ENCODE data around the gene PHETA2.

The PHETA2 gene, protein sequence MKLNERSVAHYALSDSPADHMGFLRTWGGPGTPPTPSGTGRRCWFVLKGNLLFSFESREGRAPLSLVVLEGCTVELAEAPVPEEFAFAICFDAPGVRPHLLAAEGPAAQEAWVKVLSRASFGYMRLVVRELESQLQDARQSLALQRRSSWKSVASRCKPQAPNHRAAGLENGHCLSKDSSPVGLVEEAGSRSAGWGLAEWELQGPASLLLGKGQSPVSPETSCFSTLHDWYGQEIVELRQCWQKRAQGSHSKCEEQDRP

DNA sequence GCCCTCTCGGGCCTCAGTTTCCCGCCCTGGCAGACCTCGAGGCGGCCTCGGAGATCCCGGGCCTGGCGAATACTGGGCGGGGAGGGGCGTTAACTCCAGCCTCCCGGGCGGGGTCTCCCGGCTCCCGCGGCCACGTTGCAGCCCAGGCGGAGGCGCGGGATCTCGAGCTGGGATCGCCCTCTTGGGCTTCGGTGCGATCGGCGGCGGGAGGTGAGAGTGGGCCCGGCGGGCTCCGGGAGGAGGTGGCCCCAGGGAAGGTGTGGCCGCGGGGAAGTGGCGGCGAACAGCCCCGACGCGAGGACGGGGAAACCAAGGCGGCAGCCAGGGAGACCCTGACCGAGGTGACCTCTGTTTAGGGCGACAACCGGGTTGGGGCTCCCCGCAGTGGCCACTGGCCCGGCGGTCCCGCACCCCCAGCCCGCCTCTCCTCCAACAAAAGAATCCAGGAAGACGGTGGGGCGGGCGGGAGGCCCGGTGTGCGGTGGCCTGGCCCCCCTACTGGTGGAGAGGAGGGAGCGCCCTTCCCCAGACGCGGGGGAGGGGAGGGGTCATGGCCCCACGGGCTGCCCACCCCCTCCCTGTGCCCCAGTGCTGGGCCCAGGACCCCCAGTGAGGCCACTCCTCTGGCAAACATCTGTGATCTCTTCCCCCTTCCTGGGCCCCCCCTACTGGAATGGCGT is at the start of gene PHETA2:
PHETA2 (plus strand) TSS at position 117 of the 680 bp plus-strand sequence. CDS start 3,046 bp downstream, outside the sequence.
- no peaks in the 10 kb centered on the region for H3K36me3 Mint-ChIP-seq (ENCODE audit: low read depth)
- no peaks in the 10 kb centered on the region for H3K27me3 Mint-ChIP-seq
- peak within 1 kb of the TSS; percentile 64 for H3K4me3 Mint-ChIP-seq
- no peaks in the 10 kb centered on the region for H3K9me3 Mint-ChIP-seq
- H3K27ac Mint-ChIP-seq, result peak within 1 kb of the TSS; percentile 67
- H3K4me1 Mint-ChIP-seq (ENCODE audit: low read depth), result peaks cover 32% of the 10 kb centered on the region

DNA sequence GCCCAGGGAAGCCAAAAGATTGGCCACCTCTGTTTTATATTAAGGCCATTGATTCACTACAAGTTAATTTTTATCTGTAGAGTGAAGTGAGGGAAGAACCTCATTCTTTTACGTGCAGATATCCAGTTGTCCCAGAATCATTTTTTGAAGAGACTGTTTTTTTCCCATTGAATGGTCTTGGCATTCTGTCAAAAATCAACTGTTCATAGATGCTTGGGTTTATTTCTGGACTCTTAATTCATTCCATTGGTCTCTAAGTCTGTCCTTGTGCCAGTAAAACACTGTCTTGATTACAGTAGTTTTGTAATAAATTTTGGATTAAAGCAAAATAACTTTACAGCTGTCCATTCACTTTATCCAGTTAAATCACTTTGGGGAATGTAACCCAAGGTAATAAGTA is 48.6 kb upstream of the PHETA2 start:
- Mint-ChIP-seq H3K4me1 (ENCODE audit: low read depth) (peaks cover 21% of the 10 kb centered on the region), H3K4me3 (no peak overlapping the region), H3K27ac (no peak overlapping the region), H3K9me3 (no peaks in the 10 kb centered on the region), H3K27me3 (no peaks in the 10 kb centered on the region), H3K36me3 (ENCODE audit: low read depth) (no peaks in the 10 kb centered on the region)

DNA sequence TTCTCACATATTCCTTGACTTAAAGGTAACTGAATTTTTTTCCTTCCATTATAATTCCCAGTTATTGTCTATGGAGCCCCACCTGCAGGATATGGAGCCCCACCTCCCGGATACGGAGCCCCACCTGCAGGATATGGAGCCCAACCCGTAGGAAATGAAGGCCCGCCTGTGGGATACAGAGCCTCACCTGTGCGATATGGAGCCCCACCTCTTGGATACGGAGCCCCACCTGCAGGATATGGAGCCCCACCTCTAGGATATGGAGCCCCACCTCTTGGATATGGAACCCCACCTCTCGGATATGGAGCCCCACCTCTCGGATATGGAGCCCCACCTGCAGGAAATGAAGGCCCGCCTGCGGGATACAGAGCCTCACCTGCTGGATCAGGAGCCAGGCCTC is 47.3 kb upstream of the PHETA2 start:
- Mint-ChIP-seq H3K4me1 (ENCODE audit: low read depth) (peaks cover 34% of the 10 kb centered on the region), H3K36me3 (ENCODE audit: low read depth) (no peaks in the 10 kb centered on the region), H3K27me3 (no peaks in the 10 kb centered on the region), H3K9me3 (no peaks in the 10 kb centered on the region), H3K27ac (no peak overlapping the region), H3K4me3 (no peak overlapping the region)

DNA sequence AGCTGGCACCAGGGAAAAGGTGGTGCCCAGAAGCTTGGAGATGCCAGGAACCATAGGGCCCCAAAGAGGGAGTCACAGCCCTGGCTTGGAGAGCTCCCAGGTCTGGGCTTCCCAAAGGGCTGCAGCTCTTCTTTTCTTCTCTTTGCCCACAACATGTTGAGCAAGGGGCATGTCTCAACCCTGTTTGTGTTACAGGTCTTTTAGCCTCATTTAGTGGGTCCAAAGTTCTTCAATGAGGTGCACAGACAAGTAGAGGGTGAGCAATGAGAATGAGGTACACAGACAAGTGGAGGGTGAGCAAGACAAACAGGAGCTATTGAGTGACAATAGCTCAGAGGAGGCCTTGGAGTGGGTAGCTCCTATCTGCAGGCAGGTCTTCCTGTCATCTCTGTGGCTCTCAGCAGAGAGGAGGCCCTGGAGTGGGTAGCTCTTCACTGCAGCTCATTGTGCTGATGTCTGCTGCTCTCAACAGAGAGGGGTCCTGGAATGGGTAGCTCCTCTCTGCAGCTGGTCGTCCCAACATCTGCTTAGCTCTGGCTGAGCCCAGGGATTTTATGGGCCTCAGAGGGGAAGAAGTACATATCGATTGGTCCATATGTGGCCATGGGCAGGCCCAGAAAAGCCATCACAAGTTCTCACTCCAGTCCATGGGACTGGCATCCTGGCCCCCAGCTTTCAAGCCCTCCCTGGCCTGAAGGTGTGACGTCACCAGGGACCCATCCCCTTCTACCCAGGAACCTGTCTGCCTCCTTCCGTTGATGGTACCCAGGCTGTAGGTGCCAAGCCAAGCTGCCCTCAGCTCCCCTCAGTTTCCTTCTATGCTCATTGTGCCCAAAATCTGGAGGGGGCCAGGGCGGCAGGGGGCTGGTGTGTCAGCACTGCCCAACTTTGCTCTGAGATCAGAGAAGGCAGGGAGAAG is 40.5 kb upstream of the PHETA2 start:
- H3K4me1 Mint-ChIP-seq (ENCODE audit: low read depth), result peaks cover 17% of the 10 kb centered on the region
- H3K36me3 Mint-ChIP-seq (ENCODE audit: low read depth), result no peaks in the 10 kb centered on the region
- H3K9me3 Mint-ChIP-seq, result peaks cover 8% of the 10 kb centered on the region
- no peak overlapping the region for H3K27ac Mint-ChIP-seq
- H3K27me3 Mint-ChIP-seq, result no peaks in the 10 kb centered on the region
- H3K4me3 Mint-ChIP-seq, result no peak overlapping the region

DNA sequence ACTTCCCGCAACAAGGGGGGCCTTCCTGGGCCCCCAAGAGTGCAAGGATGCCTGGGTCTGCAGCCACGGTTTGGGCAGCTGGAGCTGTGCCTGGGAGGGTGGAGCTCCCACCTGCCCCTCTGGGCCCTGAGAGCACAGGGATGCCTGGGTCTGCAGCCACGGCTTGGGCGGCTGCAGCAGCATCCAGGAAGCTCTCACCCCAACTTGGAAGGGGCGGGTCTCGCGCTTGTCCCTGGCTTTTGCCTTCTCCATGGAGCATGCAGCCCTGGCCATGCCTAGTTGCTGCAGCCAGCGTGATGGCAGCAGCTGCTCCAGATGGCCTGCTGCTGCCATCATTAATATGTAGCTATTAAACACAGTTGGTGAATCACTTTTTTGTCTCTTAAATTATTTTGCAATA is 38.8 kb upstream of the PHETA2 start:
- Mint-ChIP-seq H3K4me1 (ENCODE audit: low read depth) (peaks cover 16% of the 10 kb centered on the region), H3K27me3 (no peaks in the 10 kb centered on the region), H3K4me3 (no peak overlapping the region)

DNA sequence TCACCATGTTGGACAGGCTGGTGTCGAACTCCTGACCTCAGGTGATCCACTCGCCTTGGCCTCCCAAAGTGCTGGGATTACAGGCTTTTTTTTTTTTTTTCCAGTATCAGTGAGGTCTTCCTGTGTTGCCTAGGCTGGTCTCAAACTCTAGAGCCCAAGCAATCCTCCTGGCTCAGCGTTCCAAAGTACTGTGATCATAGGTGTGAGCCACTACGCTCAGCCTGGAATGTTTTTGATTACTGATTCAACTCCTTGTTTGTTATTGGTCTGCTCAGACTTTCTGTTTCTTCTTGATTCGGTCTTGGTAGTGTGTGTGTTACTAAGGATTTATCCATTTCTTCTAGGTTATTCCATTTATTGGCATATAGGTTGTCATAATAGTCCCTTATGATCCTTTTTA is 34.8 kb upstream of the PHETA2 start:
- peaks cover 14% of the 10 kb centered on the region for H3K36me3 Mint-ChIP-seq (ENCODE audit: low read depth)
- no peaks in the 10 kb centered on the region for H3K4me1 Mint-ChIP-seq (ENCODE audit: low read depth)
- peaks cover 7% of the 10 kb centered on the region for H3K27me3 Mint-ChIP-seq
- peaks cover 12% of the 10 kb centered on the region for H3K9me3 Mint-ChIP-seq
- no peak overlapping the region for H3K4me3 Mint-ChIP-seq
- no peak overlapping the region for H3K27ac Mint-ChIP-seq

More for the DNA sequence above, 38.8 kb upstream of the PHETA2 start:
- H3K27ac Mint-ChIP-seq, result no peak overlapping the region
- peaks cover 8% of the 10 kb centered on the region for H3K9me3 Mint-ChIP-seq
- no peaks in the 10 kb centered on the region for H3K36me3 Mint-ChIP-seq (ENCODE audit: low read depth)

DNA sequence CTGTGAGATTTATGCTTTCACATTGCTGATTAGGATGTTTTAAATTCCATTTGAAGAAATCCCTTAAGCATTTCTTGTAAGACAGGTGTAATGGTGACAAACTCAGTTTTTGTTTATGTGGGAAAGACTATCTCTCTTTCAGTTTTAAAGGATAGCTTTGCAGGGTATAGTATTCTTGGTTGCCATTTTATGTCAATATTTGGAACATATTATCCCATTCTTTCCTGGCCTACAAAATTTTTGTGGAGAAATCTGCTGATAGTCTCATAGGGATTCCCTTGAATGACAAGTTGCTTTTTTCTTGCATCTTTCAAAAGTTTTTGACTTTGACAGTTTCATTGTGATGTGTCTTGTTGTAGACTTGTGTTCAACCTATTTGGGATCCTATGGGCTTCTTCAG is 32.3 kb upstream of the PHETA2 start:
- H3K9me3 Mint-ChIP-seq, result peaks cover 8% of the 10 kb centered on the region
- H3K36me3 Mint-ChIP-seq (ENCODE audit: low read depth), result peaks cover 14% of the 10 kb centered on the region
- H3K4me3 Mint-ChIP-seq, result no peak overlapping the region
- no peaks in the 10 kb centered on the region for H3K4me1 Mint-ChIP-seq (ENCODE audit: low read depth)
- no peak overlapping the region for H3K27ac Mint-ChIP-seq
- peaks cover 7% of the 10 kb centered on the region for H3K27me3 Mint-ChIP-seq

DNA sequence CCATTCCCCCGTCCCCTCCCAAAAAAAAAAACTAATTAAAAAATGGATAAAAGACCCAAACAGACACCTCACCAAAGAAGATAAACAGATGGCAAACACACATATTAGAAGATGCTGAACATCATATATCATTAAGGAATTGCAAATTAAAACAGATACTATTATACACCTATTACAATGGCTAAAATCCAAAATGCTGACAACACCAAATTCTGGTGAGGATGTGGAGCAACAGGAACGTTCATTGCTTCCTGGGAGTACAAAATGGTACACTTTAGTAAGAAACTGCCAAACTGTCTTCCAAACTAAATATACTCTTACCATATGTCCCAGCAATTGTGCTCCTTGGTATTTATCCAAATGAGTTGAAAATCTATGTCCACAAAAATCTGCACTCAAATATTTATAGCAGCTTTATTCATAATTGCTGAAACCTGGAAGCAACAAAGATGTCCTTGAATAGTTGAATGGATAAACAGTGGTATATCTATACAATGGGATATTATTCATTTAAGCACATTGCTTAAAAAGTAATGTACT is 23.3 kb upstream of the PHETA2 start:
- H3K27ac Mint-ChIP-seq, result no peak overlapping the region
- no peaks in the 10 kb centered on the region for H3K9me3 Mint-ChIP-seq
- no peaks in the 10 kb centered on the region for H3K4me1 Mint-ChIP-seq (ENCODE audit: low read depth)
- no peaks in the 10 kb centered on the region for H3K36me3 Mint-ChIP-seq (ENCODE audit: low read depth)
- H3K4me3 Mint-ChIP-seq, result no peak overlapping the region
- no peaks in the 10 kb centered on the region for H3K27me3 Mint-ChIP-seq

DNA sequence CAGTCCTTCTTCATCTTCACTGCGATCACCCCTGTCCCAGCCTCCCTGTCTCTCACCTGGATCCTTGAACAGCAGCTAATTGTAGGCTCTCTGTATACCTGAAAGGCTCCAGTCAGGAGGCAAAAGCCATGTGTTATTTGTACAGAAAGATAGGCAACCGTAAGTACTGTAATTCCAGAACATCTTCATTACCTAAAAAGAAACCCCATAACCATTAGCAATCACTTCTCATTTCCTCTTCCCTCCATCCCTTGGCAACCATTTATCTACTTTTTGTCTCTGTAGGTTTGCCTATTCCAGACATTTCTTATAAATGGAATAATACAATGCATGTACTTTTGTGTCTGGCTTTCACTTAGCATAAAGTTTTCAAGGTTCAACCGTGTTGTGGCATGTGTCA is 21.3 kb upstream of the PHETA2 start:
- Mint-ChIP-seq H3K27me3 (no peaks in the 10 kb centered on the region), H3K9me3 (peaks cover 10% of the 10 kb centered on the region), H3K36me3 (ENCODE audit: low read depth) (peaks cover 11% of the 10 kb centered on the region), H3K4me3 (no peak overlapping the region), H3K27ac (no peak overlapping the region), H3K4me1 (ENCODE audit: low read depth) (no peaks in the 10 kb centered on the region)

DNA sequence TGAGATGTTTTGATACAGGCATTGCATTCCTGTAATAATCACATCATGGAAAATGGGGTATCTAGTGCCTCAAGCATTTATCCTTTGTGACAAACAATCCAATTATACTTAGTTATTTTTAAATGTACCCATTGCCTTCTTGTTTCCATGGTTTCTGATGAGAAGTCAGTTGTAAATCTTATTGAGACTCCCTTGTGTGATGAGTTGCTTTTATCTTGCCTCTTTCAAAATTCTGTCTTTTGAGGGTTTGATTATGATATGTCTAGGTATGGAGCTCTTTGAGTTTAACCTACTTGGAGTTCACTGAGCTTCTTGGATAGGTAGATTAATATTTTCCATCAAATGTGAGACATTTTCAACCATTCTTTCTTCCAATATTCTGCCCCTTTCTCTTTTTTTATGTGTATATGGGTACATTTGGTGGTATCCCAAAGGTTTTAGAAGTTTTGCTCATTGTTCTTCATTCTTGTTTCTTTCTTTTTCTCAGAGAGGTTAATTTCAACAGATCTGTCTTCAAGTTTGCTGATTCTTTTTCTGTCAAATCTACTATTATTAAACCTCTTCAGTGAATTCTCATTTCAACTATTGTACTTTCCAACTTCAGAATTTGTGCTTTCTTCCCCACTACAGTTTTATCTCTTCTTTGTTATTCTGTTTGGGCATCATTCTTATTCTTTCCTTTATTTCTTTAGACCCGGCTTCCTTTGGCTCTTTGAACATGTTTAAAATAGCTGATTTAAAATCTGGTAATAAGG is 17.1 kb upstream of the PHETA2 start:
- Mint-ChIP-seq H3K27ac (no peak overlapping the region), H3K4me1 (ENCODE audit: low read depth) (no peaks in the 10 kb centered on the region), H3K36me3 (ENCODE audit: low read depth) (peaks cover 39% of the 10 kb centered on the region), H3K27me3 (no peaks in the 10 kb centered on the region), H3K9me3 (peaks cover 10% of the 10 kb centered on the region), H3K4me3 (no peak overlapping the region)

DNA sequence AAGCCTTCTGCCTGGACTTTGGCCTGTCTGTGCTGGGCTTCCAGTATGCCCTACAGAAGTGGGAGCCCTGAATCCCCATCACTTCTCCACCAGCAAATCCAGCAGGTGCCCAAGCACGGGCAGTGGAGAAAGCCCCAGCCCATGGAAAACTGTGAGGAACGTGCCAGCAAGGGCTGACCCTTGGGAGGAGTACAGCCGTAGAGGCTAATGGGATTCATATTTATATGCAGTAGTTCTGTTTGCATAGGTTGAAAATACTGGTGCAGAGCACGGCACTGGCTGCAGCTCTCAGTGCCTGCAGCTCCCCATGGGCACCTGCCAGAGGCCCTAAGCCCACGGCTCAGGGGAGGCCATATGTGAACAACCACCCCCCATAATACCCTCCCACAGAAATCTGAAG is 13.6 kb upstream of the PHETA2 start:
- Mint-ChIP-seq H3K9me3 (peaks cover 10% of the 10 kb centered on the region), H3K27ac (no peak overlapping the region), H3K27me3 (no peaks in the 10 kb centered on the region), H3K4me3 (no peak overlapping the region), H3K4me1 (ENCODE audit: low read depth) (no peaks in the 10 kb centered on the region), H3K36me3 (ENCODE audit: low read depth) (peaks cover 46% of the 10 kb centered on the region)

DNA sequence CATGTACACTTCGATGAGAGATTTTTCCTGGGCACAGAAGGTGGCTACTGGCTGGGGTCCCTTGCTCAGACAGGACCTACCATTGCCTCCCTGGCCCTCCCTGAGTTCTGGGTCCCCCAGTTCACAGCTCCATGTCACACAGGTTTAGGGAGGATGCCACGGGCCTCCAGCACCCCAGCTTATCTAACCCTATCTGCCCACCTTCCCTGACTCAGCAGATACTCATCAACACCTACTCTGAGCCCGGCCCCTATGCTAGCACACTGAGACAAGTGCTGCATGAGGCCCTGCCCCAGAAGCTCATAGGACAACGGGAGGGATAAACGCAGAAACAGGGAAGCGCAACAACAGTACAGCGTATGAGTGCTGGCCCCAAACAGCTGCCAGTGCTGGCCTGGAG is 13.0 kb upstream of the PHETA2 start:
- peaks cover 10% of the 10 kb centered on the region for H3K9me3 Mint-ChIP-seq
- H3K4me1 Mint-ChIP-seq (ENCODE audit: low read depth), result no peaks in the 10 kb centered on the region
- peaks cover 48% of the 10 kb centered on the region for H3K36me3 Mint-ChIP-seq (ENCODE audit: low read depth)
- H3K27ac Mint-ChIP-seq, result no peak overlapping the region
- no peak overlapping the region for H3K4me3 Mint-ChIP-seq
- no peaks in the 10 kb centered on the region for H3K27me3 Mint-ChIP-seq

DNA sequence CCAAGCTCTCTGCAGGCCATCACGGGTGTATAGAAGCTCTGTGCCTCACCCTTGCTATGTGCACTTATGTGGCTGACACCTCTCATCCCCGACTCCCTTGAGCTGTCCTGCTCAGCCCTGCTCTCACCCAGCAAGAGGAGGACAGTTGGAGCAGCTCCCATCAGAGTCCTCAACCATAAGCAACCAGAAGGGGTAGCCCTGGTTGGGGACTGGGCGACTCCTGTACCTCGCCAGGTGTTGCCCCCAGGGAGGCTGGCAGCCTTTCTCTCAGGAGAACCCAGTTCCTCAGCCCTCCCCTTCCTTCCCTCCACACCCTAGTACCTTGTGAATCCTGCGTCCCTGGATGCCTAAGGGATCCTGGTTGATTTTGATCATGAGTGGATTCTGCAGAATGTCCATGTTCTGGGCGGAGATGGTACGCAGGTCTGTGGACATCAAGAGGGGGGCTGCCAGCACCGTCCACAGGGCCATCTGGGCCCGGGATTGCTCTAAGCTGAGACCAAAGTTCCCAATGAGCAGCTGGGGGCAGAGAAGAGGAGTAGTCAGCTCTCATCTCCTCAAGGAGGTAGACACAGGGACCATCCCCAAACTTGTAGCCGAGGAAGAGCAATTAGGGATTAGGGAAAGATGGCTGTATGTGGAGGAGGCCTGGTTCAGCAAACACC is 11.4 kb upstream of the PHETA2 start:
- no peak overlapping the region for H3K4me3 Mint-ChIP-seq
- no peaks in the 10 kb centered on the region for H3K4me1 Mint-ChIP-seq (ENCODE audit: low read depth)
- H3K36me3 Mint-ChIP-seq (ENCODE audit: low read depth), result peaks cover 42% of the 10 kb centered on the region
- H3K9me3 Mint-ChIP-seq, result no peaks in the 10 kb centered on the region
- H3K27me3 Mint-ChIP-seq, result no peaks in the 10 kb centered on the region
- H3K27ac Mint-ChIP-seq, result no peak overlapping the region

DNA sequence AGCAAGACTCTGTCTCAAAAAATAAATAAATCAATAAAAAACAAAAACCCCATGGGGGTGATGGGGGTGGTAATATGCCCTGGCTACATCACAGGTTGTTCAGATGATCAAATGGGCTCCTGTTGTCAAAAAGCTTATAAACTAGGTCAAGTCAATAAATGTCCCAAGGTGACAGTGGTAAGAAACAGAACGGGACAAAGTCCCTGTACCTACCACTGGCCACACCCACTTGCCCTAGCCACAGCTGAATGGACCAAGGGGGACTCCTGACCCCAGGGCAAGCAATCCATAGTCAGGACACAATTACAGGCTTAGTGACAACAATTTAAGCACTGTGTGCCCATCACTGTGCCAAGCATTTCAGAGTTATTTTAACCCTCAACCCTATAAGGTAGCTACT is 9.4 kb upstream of the PHETA2 start:
- Mint-ChIP-seq H3K4me1 (ENCODE audit: low read depth) (no peaks in the 10 kb centered on the region), H3K9me3 (no peaks in the 10 kb centered on the region), H3K27ac (no peak overlapping the region), H3K4me3 (no peak overlapping the region), H3K27me3 (no peaks in the 10 kb centered on the region), H3K36me3 (ENCODE audit: low read depth) (peaks cover 25% of the 10 kb centered on the region)

All from stimulated activated naive CD8-positive, alpha-beta T cell treated with anti-CD3 and anti-CD28 coated beads, Interleukin-15, Interleukin-2, amounts not matched to agents 100 ng/mL and 50 ng/mL, for 24 hours (primary cell).